Measurements from ENCODE around the gene RFXANK. TPM values are rescaled to one million over a fixed set of nuclear protein-coding genes. Genes with fewer than 3 reads are reported as not detected.
A peak's percentile ranks its signal among the peaks of the same experiment; 100 is the strongest.

RFXANK gene
- total and polyA plus RNA-seq, 9 of the 15 experiments (the other 6 are each of a cell fraction or from before 2014, with no cell fraction given): 68.6 to 181 (median 150) TPM

- Histone ChIP-seq H3K4me2 (ENCODE audit: insufficient read depth, low read length) (peak overlapping the region; percentile 5; the same call in 1 of the 2 replicates), H3K9me3 (replicated peaks; ENCODE audit: control insufficient read depth, insufficient read depth, low read depth, low read length) (no peaks in the 10 kb centered on the region), H3K36me3 (ENCODE audit: control insufficient read depth, insufficient read depth, low read length) (peaks cover 33% of the 10 kb centered on the region; the same call in 1 of the 3 replicates), H4K20me1 (replicated peaks; ENCODE audit: control insufficient read depth, insufficient read depth, low read length) (no peaks in the 10 kb centered on the region), H3K4me1 (replicated peaks in 1 of 2; ENCODE audit: control insufficient read depth in 2 of 2, insufficient read depth in 2 of 2, low read length in 2 of 2) (peaks cover 12 to 31% of the 10 kb centered on the region in 2 experiments; a peak in 4 of 5 replicates), H3K27ac (ENCODE audit: extremely low read depth, low read depth, low read length) (no peak overlapping the region), H3K4me3 (no peak overlapping the region), H3K79me2 (ENCODE audit: control insufficient read depth, insufficient read depth, low read length) (no peaks in the 10 kb centered on the region), H3K9ac (ENCODE audit: insufficient read depth in 1 of 2, low read depth in 2 of 2, low read length in 2 of 2) (peak overlapping the region in 1 of 2 experiments; percentile 84; a peak in 2 of 4 replicates), H2AFZ (ENCODE audit: low read depth, low read length) (no peak overlapping the region), H3K9me1 (ENCODE audit: control insufficient read depth, insufficient read depth, low read length) (peaks cover 9% of the 10 kb centered on the region), H3K27me3 (ENCODE audit: control insufficient read depth in 2 of 2, insufficient read depth in 2 of 2, low read length in 2 of 2) (no peaks in the 10 kb centered on the region)
- FAIRE-seq: peak; percentile 73
- peak; percentile 37 to 59 (median 52) for DNase-seq (ENCODE audit: extremely low read depth in 1 of 4, low spot score in 3 of 4)
- ATAC-seq: peak; percentile 43
- in situ Hi-C loops (cut with MboI): no loop called here
- BruUV-seq (replicated peaks): no TSS peak
- intact Hi-C loops (cut with micrococcal nuclease): no loop called here
- POLR2A ChIA-PET: interaction anchor here (0.7 to 0.9 kb wide), 2 partner anchors 10 to 12 kb away, joined by 3 to 4 read pairs; partner anchors contain the start of genes BORCS8, MEF2B and RFXANK
- CTCF ChIA-PET (ENCODE audit: low intra/inter-chr PET ratio): no interaction called here
- WGBS (ENCODE audit: insufficient coverage, low coverage, missing lambda C conversion rate): 42% methylated on average over 17 of the region's 17 CpGs
- TF ChIP-seq CHD2 (IDR thresholded peaks at IDR 0.05; ENCODE audit: low read depth, low read length) (no peak), CBFA2T2 (conservative IDR thresholded peaks at IDR 0.05) (peak; percentile 55), USF1 (CRISPR knock-in tag; IDR thresholded peaks at IDR 0.05) (peak; percentile 93), POLR2G (IDR thresholded peaks at IDR 0.05; ENCODE audit: low read depth, low read length) (peak; percentile 27; the same call in 1 of the 2 replicates), MYC (IDR thresholded peaks at IDR 0.05; ENCODE audit: low read depth, low read length) (0 out of 2 replicates have a peak, but pooled peaks have one; percentile 21), MYC (CRISPR knock-in tag; IDR thresholded peaks at IDR 0.05; ENCODE audit: borderline replicate concordance, low read depth) (no peak), RAD51 (IDR thresholded peaks at IDR 0.05; ENCODE audit: borderline replicate concordance, low read depth) (peak; percentile 80), ZBTB1 (CRISPR knock-in tag; IDR thresholded peaks at IDR 0.05; ENCODE audit: borderline replicate concordance, low read depth) (peak; percentile 58; the same call in 1 of the 2 replicates), GTF2E2 (tag; IDR thresholded peaks at IDR 0.05) (no peak), MAZ (CRISPR knock-in tag; conservative IDR thresholded peaks at IDR 0.05 in 1 of 2, IDR thresholded peaks at IDR 0.05 in 1 of 2) (0 out of 4 replicates have a peak, but pooled peaks of 1 of the 2 experiments have one; percentile 14)
- TF ChIP-seq, protein P1, sequence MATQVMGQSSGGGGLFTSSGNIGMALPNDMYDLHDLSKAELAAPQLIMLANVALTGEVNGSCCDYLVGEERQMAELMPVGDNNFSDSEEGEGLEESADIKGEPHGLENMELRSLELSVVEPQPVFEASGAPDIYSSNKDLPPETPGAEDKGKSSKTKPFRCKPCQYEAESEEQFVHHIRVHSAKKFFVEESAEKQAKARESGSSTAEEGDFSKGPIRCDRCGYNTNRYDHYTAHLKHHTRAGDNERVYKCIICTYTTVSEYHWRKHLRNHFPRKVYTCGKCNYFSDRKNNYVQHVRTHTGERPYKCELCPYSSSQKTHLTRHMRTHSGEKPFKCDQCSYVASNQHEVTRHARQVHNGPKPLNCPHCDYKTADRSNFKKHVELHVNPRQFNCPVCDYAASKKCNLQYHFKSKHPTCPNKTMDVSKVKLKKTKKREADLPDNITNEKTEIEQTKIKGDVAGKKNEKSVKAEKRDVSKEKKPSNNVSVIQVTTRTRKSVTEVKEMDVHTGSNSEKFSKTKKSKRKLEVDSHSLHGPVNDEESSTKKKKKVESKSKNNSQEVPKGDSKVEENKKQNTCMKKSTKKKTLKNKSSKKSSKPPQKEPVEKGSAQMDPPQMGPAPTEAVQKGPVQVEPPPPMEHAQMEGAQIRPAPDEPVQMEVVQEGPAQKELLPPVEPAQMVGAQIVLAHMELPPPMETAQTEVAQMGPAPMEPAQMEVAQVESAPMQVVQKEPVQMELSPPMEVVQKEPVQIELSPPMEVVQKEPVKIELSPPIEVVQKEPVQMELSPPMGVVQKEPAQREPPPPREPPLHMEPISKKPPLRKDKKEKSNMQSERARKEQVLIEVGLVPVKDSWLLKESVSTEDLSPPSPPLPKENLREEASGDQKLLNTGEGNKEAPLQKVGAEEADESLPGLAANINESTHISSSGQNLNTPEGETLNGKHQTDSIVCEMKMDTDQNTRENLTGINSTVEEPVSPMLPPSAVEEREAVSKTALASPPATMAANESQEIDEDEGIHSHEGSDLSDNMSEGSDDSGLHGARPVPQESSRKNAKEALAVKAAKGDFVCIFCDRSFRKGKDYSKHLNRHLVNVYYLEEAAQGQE (IDR thresholded peaks at IDR 0.05; ENCODE audit: borderline replicate concordance): peak; percentile 16; the same call in 1 of the 2 replicates
- TF ChIP-seq, protein P1 (CRISPR knock-in tag; IDR thresholded peaks at IDR 0.05; ENCODE audit: low read depth): no peak
These were observed 12.3 kb upstream of the RFXANK start for GRCh38 chr19:19179548-19180441.

All from K562 (cell line).